ENCODE results near the gene BAX.

The BAX gene

GRCh38 chr19:48963371-48964204 lies 8.9 kb downstream of the BAX start:
- DNase-seq = no peak

GRCh38 chr19:48964205-48965039 lies 9.7 kb downstream of the BAX start:
- no peak for DNase-seq

GRCh38 chr19:48965040-48965805 lies 10.5 kb downstream of the BAX start, which contains the start of gene FTL:
Gene FTL, plus strand, starts transcription at chr19:48965309. Its CDS starts 199 bp downstream, at chr19:48965508.
- peak; percentile 90 for DNase-seq

- peak; percentile 84 for DNase-seq
Measured at GRCh38 chr19:48965806-48966540, 11.3 kb downstream of the BAX start.

- DNase-seq = no peak
Measured at GRCh38 chr19:48966541-48967345, 12.1 kb downstream of the BAX start.

GRCh38 chr19:48967346-48968178 lies 12.9 kb downstream of the BAX start:
- DNase-seq = no peak

- DNase-seq = no peak
Measured at GRCh38 chr19:48968179-48968661, 13.5 kb downstream of the BAX start.

GRCh38 chr19:48968813-48969218 lies 14.1 kb downstream of the BAX start:
- no peak for DNase-seq

- DNase-seq = no peak
Measured at GRCh38 chr19:48969276-48970138, 14.8 kb downstream of the BAX start.

GRCh38 chr19:48970139-48970766 lies 15.6 kb downstream of the BAX start:
- DNase-seq = no peak

- peak; percentile 73 for DNase-seq
Measured at GRCh38 chr19:48970923-48971395, 16.3 kb downstream of the BAX start.

- DNase-seq = no peak
Measured at GRCh38 chr19:48975947-48976847, 21.5 kb downstream of the BAX start.

GRCh38 chr19:48977061-48977460 lies 22.4 kb downstream of the BAX start:
- no peak for DNase-seq

GRCh38 chr19:48982280-48982679 lies 27.6 kb downstream of the BAX start:
- no peak for DNase-seq

- no peak for DNase-seq
Measured at GRCh38 chr19:48985711-48986110, 31.0 kb downstream of the BAX start.

GRCh38 chr19:48986211-48986610 lies 31.5 kb downstream of the BAX start:
- no peak for DNase-seq

- DNase-seq = no peak
Measured at GRCh38 chr19:48987323-48987722, 32.6 kb downstream of the BAX start.

GRCh38 chr19:48988286-48988685 lies 33.6 kb downstream of the BAX start:
- DNase-seq = no peak

All from NCI-H2029 (cell line).